K562 (cell line): ENCODE measurements around the gene WIPF2. TPM values are rescaled to one million over a fixed set of nuclear protein-coding genes. Genes with fewer than 3 reads are reported as not detected.

ENCODE experiments used
- ATAC-seq: fragments of 200-7000 bp; cut with Tn5 transposase; 3 replicates; pipeline ENCODE4 v1.9.1; 2020; ENCODE audit warnings: moderate library complexity
- BruUV-seq: library from RNA; stranded (reverse); fragments of 400-500 nt; replicated peaks from 2 replicates; lab custom pipeline; 2021; lab: Mats Ljungman, UMichigan
- CTCF ChIA-PET: fragments of 300-600 bp; formaldehyde crosslinking; extraction: SDS; loops from one replicate; lab custom pipeline; 2021; ENCODE audit warnings: low intra/inter-chr PET ratio; lab: Yijun Ruan, JAX
- POLR2A ChIA-PET: fragments of 300-600, 350-650 bp; sonication (Branson Sonifier 250); formaldehyde crosslinking; extraction: SDS; loops from one replicate; lab custom pipeline; 2021; ENCODE audit warnings: antibody characterized with exemption, inconsistent platforms; lab: Yijun Ruan, JAX
- DNase-seq, 4 experiments: peaks; one replicate each; pipeline versions ENCODE4 v3.0.0 to v3.0.0-alpha.2; 2011 to 2018; ENCODE audit warnings: low spot score in 3 of 4, mixed read lengths in 3 of 4; ENCODE audit errors: extremely low read depth in 1 of 4
- FAIRE-seq: peaks from 2 replicates; lab custom pipeline; 2011; peaks lifted over from hg19 to GRCh38; lab: Jason Lieb, UNC
- H2AFZ ChIP-seq: 2 replicates; pipeline ENCODE4 v1.6.0; 2011; ENCODE audit warnings: low read depth, low read length, control low read depth, inconsistent platforms
- H3K27ac ChIP-seq: fragments of 200-600 bp; 3 replicates; pipeline ENCODE4 v1.8.0; 2011; ENCODE audit warnings: low read depth, mild to moderate bottlenecking, control low read depth, inconsistent platforms, low read length, moderate library complexity, mixed read lengths; ENCODE audit errors: extremely low read depth
- H3K27me3 ChIP-seq, 2 experiments: fragments of 300-600 bp in 1 of 2; 2 replicates in 1 of 2; 3 replicates in 1 of 2; pipeline versions ENCODE4 v1.6.0 to v1.8.0; 2011; ENCODE audit warnings: inconsistent platforms in 2 of 2, low read length in 2 of 2, mild to moderate bottlenecking in 1 of 2, mixed read lengths in 1 of 2, moderate library complexity in 1 of 2; ENCODE audit not compliant: control insufficient read depth in 2 of 2, insufficient read depth in 2 of 2
- H3K36me3 ChIP-seq: fragments of 300-600 bp; 3 replicates; pipeline ENCODE4 v1.8.0; 2011; ENCODE audit warnings: mild to moderate bottlenecking, low read length, inconsistent platforms; ENCODE audit not compliant: control insufficient read depth, insufficient read depth
- H3K4me1 ChIP-seq, 2 experiments: fragments of 200-600 bp in 1 of 2; replicated peaks in 1 of 2; 2 replicates in 1 of 2; 3 replicates in 1 of 2; pipeline versions ENCODE4 v1.5.1 to v1.8.0; 2011; ENCODE audit warnings: inconsistent platforms in 2 of 2, low read length in 2 of 2, mild to moderate bottlenecking in 1 of 2, mixed read lengths in 1 of 2, moderate library complexity in 1 of 2; ENCODE audit not compliant: control insufficient read depth in 2 of 2, insufficient read depth in 2 of 2
- H3K4me2 ChIP-seq: 2 replicates; pipeline ENCODE4 v1.6.1; 2011; ENCODE audit warnings: low read length, control low read depth, inconsistent platforms, mixed read lengths; ENCODE audit not compliant: insufficient read depth
- H3K4me3 ChIP-seq: fragments of 200-600 bp; sonication (generic), shearing (Covaris generic); 2 replicates; pipeline ENCODE4 v1.5.1; 2016; ENCODE audit warnings: control low read depth, inconsistent platforms
- H3K79me2 ChIP-seq: fragments of 200-600 bp; 3 replicates; pipeline ENCODE4 v1.8.0; 2011; ENCODE audit warnings: low read length, inconsistent platforms; ENCODE audit not compliant: control insufficient read depth, insufficient read depth
- H3K9ac ChIP-seq, 2 experiments: 2 replicates each; pipeline versions ENCODE4 v1.6.0 to v1.6.1; 2011; ENCODE audit warnings: low read depth in 2 of 2, low read length in 2 of 2, control low read depth in 1 of 2, inconsistent platforms in 1 of 2, mild to moderate bottlenecking in 1 of 2, mixed read lengths in 1 of 2; ENCODE audit not compliant: insufficient read depth in 1 of 2
- H3K9me1 ChIP-seq: one replicate; pipeline ENCODE4 v1.6.0; 2011; ENCODE audit warnings: inconsistent platforms, mild to moderate bottlenecking, low read length, moderate library complexity; ENCODE audit not compliant: control insufficient read depth, insufficient read depth
- H3K9me3 ChIP-seq: replicated peaks from 2 replicates; pipeline ENCODE4 v1.5.1; 2011; ENCODE audit warnings: low read depth, low read length, inconsistent platforms; ENCODE audit not compliant: control insufficient read depth, insufficient read depth
- H4K20me1 ChIP-seq: replicated peaks from 2 replicates; pipeline ENCODE4 v1.6.1; 2011; ENCODE audit warnings: low read length, inconsistent platforms, mixed read lengths; ENCODE audit not compliant: control insufficient read depth, insufficient read depth
- BRCA1 ChIP-seq, 2 experiments: fragments of 450-650 bp in 1 of 2; sonication (generic) in 1 of 2; formaldehyde crosslinking in 1 of 2; IDR thresholded peaks; 2 replicates each; pipeline versions ENCODE4 v1.5.0 to v1.6.1; 2017 to 2020; ENCODE audit warnings: mild to moderate bottlenecking in 1 of 2, missing genetic modification reagents in 1 of 2
- ELF1 ChIP-seq: fragments of 200-800 bp; sonication (Bioruptor generic); IDR thresholded peaks from 2 replicates; pipeline ENCODE4 v1.6.1; 2016; ENCODE audit warnings: missing genetic modification characterization, missing compliant biosample characterization
- GATAD2A ChIP-seq: fragments of 450-650 bp; IDR thresholded peaks from 2 replicates; pipeline ENCODE4 v1.6.1; 2017
- GTF2F1 ChIP-seq: IDR thresholded peaks from 2 replicates; pipeline ENCODE4 v1.6.1; 2011; ENCODE audit warnings: low read depth, low read length, improper control_type of control experiment
- HNRNPLL ChIP-seq: fragments of 200-400 bp; formaldehyde crosslinking; IDR thresholded peaks from 2 replicates; pipeline ENCODE4 v1.6.1; 2017; ENCODE audit warnings: low read length, low read depth, mild to moderate bottlenecking; ENCODE audit not compliant: poor library complexity, severe bottlenecking
- KAT8 ChIP-seq: fragments of 450-650 bp; IDR thresholded peaks from 2 replicates; pipeline ENCODE4 v1.6.1; 2016; ENCODE audit warnings: low read depth, mild to moderate bottlenecking
- ZNF239 ChIP-seq: fragments of 250-450 bp; sonication (Bioruptor Pico); IDR thresholded peaks from 2 replicates; pipeline ENCODE4 v1.4.0; 2020; ENCODE audit warnings: mild to moderate bottlenecking
- ZSCAN32 ChIP-seq: fragments of 450-650 bp; formaldehyde crosslinking; IDR thresholded peaks from 2 replicates; pipeline ENCODE4 v1.4.0; 2020; ENCODE audit warnings: mild to moderate bottlenecking, moderate library complexity
- WGBS: fragments of 100-300 bp; shearing (Covaris generic); methylation state at CpG from one replicate; pipeline ENCODE4 v1.1.6; 2016; ENCODE audit warnings: low coverage, mixed read lengths; ENCODE audit not compliant: insufficient coverage; ENCODE audit errors: missing lambda C conversion rate; 5-methylcytosine and 5-hydroxymethylcytosine counted together
- in situ Hi-C: fragments of 300-500 bp; cut with MboI; formaldehyde crosslinking; loops from 4 replicates; pipeline ENCODE4 v1.15.0; 2018; ENCODE audit warnings: inconsistent platforms, mixed read lengths
- intact Hi-C: fragments of 100-400 bp; cut with micrococcal nuclease; formaldehyde crosslinking; loops from 2 replicates; pipeline ENCODE4 v1.14.2; 2022
- polyA plus RNA-seq, 8 experiments: library from polyadenylated mRNA; depleted of rRNA in 4 of 8; stranded (reverse) in 5 of 8; unstranded in 3 of 8; fragments of >200 nt; fragmentation: Nextera tagmentation in 2 of 8; fragmentation: Illumina TruSeq in 1 of 8; extraction: Ambion mirVana in 2 of 8; extraction: Trizol in 1 of 8; gene quantifications; 2 replicates each; pipeline versions ENCODE4 v1.2.1 to v1.2.3, GENCODE V29; 2011 to 2014; ENCODE audit warnings: inconsistent platforms in 1 of 8, missing spikeins in 1 of 8
- total RNA-seq, 7 experiments: library from RNA; depleted of rRNA in 6 of 7; stranded (reverse); fragments of >200 nt in 6 of 7; fragmentation: Illumina TruSeq in 2 of 7; extraction: Trizol in 2 of 7; gene quantifications; 2 replicates each; pipeline versions ENCODE4 v1.2.1 to v1.2.3, GENCODE V29; 2011 to 2021; ENCODE audit warnings: low replicate concordance in 1 of 7
- TF ChIP-seq, protein P1 (sequence below): fragments of 250-450 bp; sonication (Bioruptor Pico); IDR thresholded peaks from 2 replicates; pipeline ENCODE4 v1.5.0; 2021
- TF ChIP-seq, protein P2 (sequence below), 2 experiments: fragments of 450-650 bp; IDR thresholded peaks; 2 replicates each; pipeline ENCODE4 v1.6.1; 2016
- TF ChIP-seq, protein P3 (sequence below), 2 experiments: fragments of 200-800 bp in 1 of 2; sonication (Bioruptor generic) in 1 of 2; sonication (generic) in 1 of 2; formaldehyde crosslinking in 1 of 2; IDR thresholded peaks in 1 of 2; conservative IDR thresholded peaks in 1 of 2; 2 replicates each; pipeline versions ENCODE4 v1.5.0 to v1.6.1; 2016 to 2020; ENCODE audit warnings: missing compliant biosample characterization in 1 of 2, missing genetic modification characterization in 1 of 2, missing genetic modification reagents in 1 of 2
- TF ChIP-seq, protein P4 (sequence below): fragments of 250-450 bp; sonication (Bioruptor Pico); IDR thresholded peaks from 2 replicates; pipeline ENCODE4 v1.5.0; 2021
- TF ChIP-seq, protein P5 (sequence below): fragments of 250-450 bp; sonication (Bioruptor Pico); IDR thresholded peaks from 2 replicates; pipeline ENCODE4 v1.5.0; 2020; ENCODE audit warnings: mild to moderate bottlenecking
- TF ChIP-seq, protein P6 (sequence below): IDR thresholded peaks from 2 replicates; pipeline ENCODE4 v1.6.1; 2014; ENCODE audit warnings: antibody characterized with exemption

Gene WIPF2
- total and polyA plus RNA-seq, 9 of the 15 experiments (the other 6 are each of a cell fraction or from before 2014, with no cell fraction given) = 3.6 to 15.0 (median 5.3) TPM

DNA sequence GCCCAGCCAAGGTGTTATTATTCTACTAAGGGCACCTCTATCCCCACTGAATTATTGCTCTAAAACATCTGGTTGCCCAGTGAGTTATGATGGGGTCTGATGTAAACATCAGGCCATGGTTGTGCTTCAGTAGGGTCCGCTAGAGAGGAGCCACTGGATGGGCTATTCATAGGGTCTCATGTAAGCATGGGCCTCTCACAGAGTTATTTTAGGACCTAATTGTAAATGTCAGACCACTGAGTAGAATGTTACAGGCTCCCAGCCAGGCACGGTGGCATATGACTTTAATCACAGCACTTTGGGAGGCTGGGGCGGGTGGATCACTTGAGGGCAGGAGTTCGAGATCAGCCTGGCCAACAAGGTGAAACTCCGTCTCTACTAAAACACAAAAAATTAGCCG lies 36.5 kb upstream of the WIPF2 start:
- ChIA-PET POLR2A (interaction anchor here (0.6 to 0.7 kb wide), 2 partner anchors 12 to 155 kb away, joined by 3 to 5 read pairs; no protein-coding TSS in a partner anchor), CTCF (no interaction called here)
- Histone ChIP-seq H3K4me2 (no peak overlapping the region), H3K9me3 (no peaks in the 10 kb centered on the region), H3K36me3 (no peaks in the 10 kb centered on the region), H3K4me3 (no peak overlapping the region), H3K79me2 (no peaks in the 10 kb centered on the region), H3K9ac (no peak overlapping the region), H4K20me1 (no peaks in the 10 kb centered on the region), H3K27me3 (no peaks in the 10 kb centered on the region), H3K9me1 (no peaks in the 10 kb centered on the region), H3K4me1 (peaks cover 0 to 18% of the 10 kb centered on the region in 2 experiments; a peak in 3 of 5 replicates), H2AFZ (no peak overlapping the region), H3K27ac (no peak overlapping the region)
- 75% methylated on average over 5 of the region's 6 CpGs for WGBS
- BruUV-seq = no TSS peak
- in situ Hi-C loops (no loop called here), intact Hi-C loops (no loop called here)
- no peak for DNase-seq
- FAIRE-seq = no peak
- ATAC-seq = no peak
- TF ChIP-seq, protein P1, sequence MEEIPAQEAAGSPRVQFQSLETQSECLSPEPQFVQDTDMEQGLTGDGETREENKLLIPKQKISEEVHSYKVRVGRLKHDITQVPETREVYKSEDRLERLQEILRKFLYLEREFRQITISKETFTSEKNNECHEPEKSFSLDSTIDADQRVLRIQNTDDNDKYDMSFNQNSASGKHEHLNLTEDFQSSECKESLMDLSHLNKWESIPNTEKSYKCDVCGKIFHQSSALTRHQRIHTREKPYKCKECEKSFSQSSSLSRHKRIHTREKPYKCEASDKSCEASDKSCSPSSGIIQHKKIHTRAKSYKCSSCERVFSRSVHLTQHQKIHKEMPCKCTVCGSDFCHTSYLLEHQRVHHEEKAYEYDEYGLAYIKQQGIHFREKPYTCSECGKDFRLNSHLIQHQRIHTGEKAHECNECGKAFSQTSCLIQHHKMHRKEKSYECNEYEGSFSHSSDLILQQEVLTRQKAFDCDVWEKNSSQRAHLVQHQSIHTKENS (CRISPR knock-in tag) = no peak
- TF ChIP-seq, protein P2, sequence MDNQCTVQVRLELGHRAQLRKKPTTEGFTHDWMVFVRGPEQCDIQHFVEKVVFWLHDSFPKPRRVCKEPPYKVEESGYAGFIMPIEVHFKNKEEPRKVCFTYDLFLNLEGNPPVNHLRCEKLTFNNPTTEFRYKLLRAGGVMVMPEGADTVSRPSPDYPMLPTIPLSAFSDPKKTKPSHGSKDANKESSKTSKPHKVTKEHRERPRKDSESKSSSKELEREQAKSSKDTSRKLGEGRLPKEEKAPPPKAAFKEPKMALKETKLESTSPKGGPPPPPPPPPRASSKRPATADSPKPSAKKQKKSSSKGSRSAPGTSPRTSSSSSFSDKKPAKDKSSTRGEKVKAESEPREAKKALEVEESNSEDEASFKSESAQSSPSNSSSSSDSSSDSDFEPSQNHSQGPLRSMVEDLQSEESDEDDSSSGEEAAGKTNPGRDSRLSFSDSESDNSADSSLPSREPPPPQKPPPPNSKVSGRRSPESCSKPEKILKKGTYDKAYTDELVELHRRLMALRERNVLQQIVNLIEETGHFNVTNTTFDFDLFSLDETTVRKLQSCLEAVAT (IDR thresholded peaks at IDR 0.05) = no peak
- TF ChIP-seq KAT8 = no peak
- TF ChIP-seq HNRNPLL = no peak
- no peak for TF ChIP-seq ZSCAN32 (CRISPR knock-in tag)
- TF ChIP-seq GATAD2A = no peak
- no peak for TF ChIP-seq GTF2F1
- TF ChIP-seq, protein P3, sequence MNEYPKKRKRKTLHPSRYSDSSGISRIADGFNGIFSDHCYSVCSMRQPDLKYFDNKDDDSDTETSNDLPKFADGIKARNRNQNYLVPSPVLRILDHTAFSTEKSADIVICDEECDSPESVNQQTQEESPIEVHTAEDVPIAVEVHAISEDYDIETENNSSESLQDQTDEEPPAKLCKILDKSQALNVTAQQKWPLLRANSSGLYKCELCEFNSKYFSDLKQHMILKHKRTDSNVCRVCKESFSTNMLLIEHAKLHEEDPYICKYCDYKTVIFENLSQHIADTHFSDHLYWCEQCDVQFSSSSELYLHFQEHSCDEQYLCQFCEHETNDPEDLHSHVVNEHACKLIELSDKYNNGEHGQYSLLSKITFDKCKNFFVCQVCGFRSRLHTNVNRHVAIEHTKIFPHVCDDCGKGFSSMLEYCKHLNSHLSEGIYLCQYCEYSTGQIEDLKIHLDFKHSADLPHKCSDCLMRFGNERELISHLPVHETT (CRISPR knock-in tag; conservative IDR thresholded peaks at IDR 0.05 in 1 of 2, IDR thresholded peaks at IDR 0.05 in 1 of 2) = no peak
- TF ChIP-seq ZNF239 (CRISPR knock-in tag) = no peak
- no peak for TF ChIP-seq ELF1 (tag)
- TF ChIP-seq, protein P4, sequence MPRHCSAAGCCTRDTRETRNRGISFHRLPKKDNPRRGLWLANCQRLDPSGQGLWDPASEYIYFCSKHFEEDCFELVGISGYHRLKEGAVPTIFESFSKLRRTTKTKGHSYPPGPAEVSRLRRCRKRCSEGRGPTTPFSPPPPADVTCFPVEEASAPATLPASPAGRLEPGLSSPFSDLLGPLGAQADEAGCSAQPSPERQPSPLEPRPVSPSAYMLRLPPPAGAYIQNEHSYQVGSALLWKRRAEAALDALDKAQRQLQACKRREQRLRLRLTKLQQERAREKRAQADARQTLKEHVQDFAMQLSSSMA (CRISPR knock-in tag) = no peak
- TF ChIP-seq, protein P5, sequence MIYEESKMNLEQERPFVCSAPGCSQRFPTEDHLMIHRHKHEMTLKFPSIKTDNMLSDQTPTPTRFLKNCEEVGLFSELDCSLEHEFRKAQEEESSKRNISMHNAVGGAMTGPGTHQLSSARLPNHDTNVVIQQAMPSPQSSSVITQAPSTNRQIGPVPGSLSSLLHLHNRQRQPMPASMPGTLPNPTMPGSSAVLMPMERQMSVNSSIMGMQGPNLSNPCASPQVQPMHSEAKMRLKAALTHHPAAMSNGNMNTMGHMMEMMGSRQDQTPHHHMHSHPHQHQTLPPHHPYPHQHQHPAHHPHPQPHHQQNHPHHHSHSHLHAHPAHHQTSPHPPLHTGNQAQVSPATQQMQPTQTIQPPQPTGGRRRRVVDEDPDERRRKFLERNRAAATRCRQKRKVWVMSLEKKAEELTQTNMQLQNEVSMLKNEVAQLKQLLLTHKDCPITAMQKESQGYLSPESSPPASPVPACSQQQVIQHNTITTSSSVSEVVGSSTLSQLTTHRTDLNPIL (CRISPR knock-in tag) = no peak
- TF ChIP-seq, protein P6, sequence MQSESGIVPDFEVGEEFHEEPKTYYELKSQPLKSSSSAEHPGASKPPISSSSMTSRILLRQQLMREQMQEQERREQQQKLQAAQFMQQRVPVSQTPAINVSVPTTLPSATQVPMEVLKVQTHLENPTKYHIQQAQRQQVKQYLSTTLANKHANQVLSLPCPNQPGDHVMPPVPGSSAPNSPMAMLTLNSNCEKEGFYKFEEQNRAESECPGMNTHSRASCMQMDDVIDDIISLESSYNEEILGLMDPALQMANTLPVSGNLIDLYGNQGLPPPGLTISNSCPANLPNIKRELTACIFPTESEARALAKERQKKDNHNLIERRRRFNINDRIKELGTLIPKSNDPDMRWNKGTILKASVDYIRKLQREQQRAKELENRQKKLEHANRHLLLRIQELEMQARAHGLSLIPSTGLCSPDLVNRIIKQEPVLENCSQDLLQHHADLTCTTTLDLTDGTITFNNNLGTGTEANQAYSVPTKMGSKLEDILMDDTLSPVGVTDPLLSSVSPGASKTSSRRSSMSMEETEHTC = no peak
- no peak for TF ChIP-seq BRCA1 (IDR thresholded peaks at IDR 0.05)
- TF ChIP-seq BRCA1 (CRISPR knock-in tag; IDR thresholded peaks at IDR 0.05) = no peak
